ENCODE measurements around the gene LCN1.

The LCN1 gene

GRCh38 chr9:135489188-135489906 lies 31.9 kb upstream of the LCN1 start:
- no peak for DNase-seq

- no peak for DNase-seq
Measured at GRCh38 chr9:135490166-135490870, 30.9 kb upstream of the LCN1 start.

- no peak for DNase-seq
Measured at GRCh38 chr9:135490980-135491464, 30.2 kb upstream of the LCN1 start.

- DNase-seq, result no peak
Measured at GRCh38 chr9:135491764-135492163, 29.5 kb upstream of the LCN1 start.

GRCh38 chr9:135492886-135493669 lies 28.2 kb upstream of the LCN1 start:
- DNase-seq, result no peak

GRCh38 chr9:135494791-135495559 lies 26.3 kb upstream of the LCN1 start:
- no peak for DNase-seq

GRCh38 chr9:135498381-135499126 lies 22.7 kb upstream of the LCN1 start:
- no peak for DNase-seq

GRCh38 chr9:135499326-135500070 lies 21.7 kb upstream of the LCN1 start:
- DNase-seq, result peak; percentile 89

- no peak for DNase-seq
Measured at GRCh38 chr9:135500071-135500524, 21.1 kb upstream of the LCN1 start.

GRCh38 chr9:135500525-135501260 lies 20.5 kb upstream of the LCN1 start, which contains the start of gene MRPS2:
Gene MRPS2, plus strand, starts transcription at chr9:135500682. Its CDS starts 29 bp downstream, at chr9:135500711.
- DNase-seq, result peak; percentile 87

GRCh38 chr9:135501261-135502167 lies 19.7 kb upstream of the LCN1 start:
- DNase-seq, result no peak

- no peak for DNase-seq
Measured at GRCh38 chr9:135502168-135502872, 18.9 kb upstream of the LCN1 start.

- no peak for DNase-seq
Measured at GRCh38 chr9:135502873-135503321, 18.3 kb upstream of the LCN1 start.

- DNase-seq, result no peak
Measured at GRCh38 chr9:135503371-135504261, 17.6 kb upstream of the LCN1 start.

GRCh38 chr9:135504262-135505243 lies 16.7 kb upstream of the LCN1 start:
- peak; percentile 47 for DNase-seq
